HepG2 (cell line): ENCODE measurements around the gene VSIG10L2. TPM values are rescaled to one million over a fixed set of nuclear protein-coding genes. Genes with fewer than 3 reads are reported as not detected.

Source experiments
- ADNP ChIP-seq: sonication (generic); formaldehyde crosslinking; IDR thresholded peaks from 2 replicates; pipeline ENCODE4 v1.4.0; 2020; ENCODE audit warnings: missing genetic modification reagents
- DNMT1 ChIP-seq: sonication (generic); formaldehyde crosslinking; IDR thresholded peaks from 2 replicates; pipeline ENCODE4 v1.5.1; 2020; ENCODE audit warnings: mild to moderate bottlenecking, missing genetic modification reagents
- FOSL1 ChIP-seq: sonication (generic); formaldehyde crosslinking; IDR thresholded peaks from 2 replicates; pipeline ENCODE4 v1.9.0; 2021; ENCODE audit warnings: missing genetic modification reagents, borderline replicate concordance
- FOXP1 ChIP-seq, 2 experiments: fragments of 450-650 bp in 1 of 2; IDR thresholded peaks; 2 replicates each; pipeline ENCODE4 v1.6.1; 2017 to 2018; ENCODE audit warnings: antibody characterized with exemption in 1 of 2
- HNRNPH1 ChIP-seq: fragments of 200-400 bp; formaldehyde crosslinking; optimal IDR thresholded peaks from 2 replicates; pipeline ENCODE3; 2017; ENCODE audit warnings: mild to moderate bottlenecking, low read depth, low read length
- HNRNPK ChIP-seq: fragments of 200-400 bp; formaldehyde crosslinking; IDR thresholded peaks from 2 replicates; pipeline ENCODE4 v1.6.1; 2018; ENCODE audit warnings: low read length, low read depth, moderate library complexity, mild to moderate bottlenecking; ENCODE audit not compliant: poor library complexity, severe bottlenecking
- HOXA5 ChIP-seq: sonication (generic); formaldehyde crosslinking; IDR thresholded peaks from 2 replicates; pipeline ENCODE4 v1.4.0; 2020; ENCODE audit warnings: missing genetic modification reagents
- KDM5B ChIP-seq: sonication (generic); formaldehyde crosslinking; IDR thresholded peaks from 2 replicates; pipeline ENCODE4 v1.4.0; 2020; ENCODE audit warnings: missing genetic modification reagents, mild to moderate bottlenecking, borderline replicate concordance
- MED1 ChIP-seq: sonication (generic); formaldehyde crosslinking; IDR thresholded peaks from 2 replicates; pipeline ENCODE4 v1.4.0; 2020; ENCODE audit warnings: missing genetic modification reagents
- MTF1 ChIP-seq: sonication (generic); formaldehyde crosslinking; IDR thresholded peaks from 2 replicates; pipeline ENCODE4 v1.5.0; 2020; ENCODE audit warnings: missing genetic modification reagents
- MTF2 ChIP-seq: sonication (generic); formaldehyde crosslinking; IDR thresholded peaks from 2 replicates; pipeline ENCODE4 v1.5.0; 2020; ENCODE audit warnings: missing genetic modification reagents, borderline replicate concordance
- MXD4 ChIP-seq: IDR thresholded peaks from 2 replicates; pipeline ENCODE4 v1.6.1; 2016; ENCODE audit warnings: mild to moderate bottlenecking, missing biosample characterization, missing genetic modification reagents
- NBN ChIP-seq: fragments of 450-650 bp; conservative IDR thresholded peaks from 2 replicates; pipeline ENCODE4 v1.6.1; 2017
- ONECUT2 ChIP-seq: sonication (generic); formaldehyde crosslinking; IDR thresholded peaks from 2 replicates; pipeline ENCODE4 v1.4.0; 2020; ENCODE audit warnings: missing genetic modification reagents
- POLR2G ChIP-seq: fragments of 200-400 bp; formaldehyde crosslinking; IDR thresholded peaks from 2 replicates; pipeline ENCODE4 v1.6.1; 2018; ENCODE audit warnings: mild to moderate bottlenecking, low read depth, low read length, moderate library complexity
- SMAD9 ChIP-seq: sonication (generic); formaldehyde crosslinking; IDR thresholded peaks from 2 replicates; pipeline ENCODE4 v1.5.1; 2020; ENCODE audit warnings: mild to moderate bottlenecking, missing genetic modification reagents
- SNAI1 ChIP-seq: sonication (generic); formaldehyde crosslinking; IDR thresholded peaks from 2 replicates; pipeline ENCODE4 v1.5.0; 2020; ENCODE audit warnings: mild to moderate bottlenecking, missing genetic modification reagents, borderline replicate concordance
- SP1 ChIP-seq, 2 experiments: fragments of 450-650 bp in 1 of 2; sonication (generic) in 1 of 2; formaldehyde crosslinking in 1 of 2; IDR thresholded peaks; 2 replicates each; pipeline versions ENCODE4 v1.4.0 to v1.6.1; 2016 to 2020; ENCODE audit warnings: missing genetic modification reagents in 1 of 2
- SP5 ChIP-seq: IDR thresholded peaks from 2 replicates; pipeline ENCODE4 v1.6.1; 2016; ENCODE audit warnings: low read depth, borderline replicate concordance
- YEATS2 ChIP-seq: sonication (generic); formaldehyde crosslinking; IDR thresholded peaks from 2 replicates; pipeline ENCODE4 v1.4.0; 2020; ENCODE audit warnings: missing genetic modification reagents, borderline replicate concordance
- ZNF17 ChIP-seq: sonication (generic); formaldehyde crosslinking; IDR thresholded peaks from 2 replicates; pipeline ENCODE4 v1.5.0; 2020; ENCODE audit warnings: mild to moderate bottlenecking, missing genetic modification reagents
- ZNF563 ChIP-seq: sonication (generic); formaldehyde crosslinking; IDR thresholded peaks from 2 replicates; pipeline ENCODE4 v1.8.0; 2022; ENCODE audit warnings: mild to moderate bottlenecking, moderate library complexity, missing genetic modification reagents
- ZNF598 ChIP-seq: sonication (generic); formaldehyde crosslinking; IDR thresholded peaks from 2 replicates; pipeline ENCODE4 v1.5.1; 2020; ENCODE audit warnings: mild to moderate bottlenecking, missing genetic modification reagents, borderline replicate concordance
- ZNF713 ChIP-seq: sonication (generic); formaldehyde crosslinking; IDR thresholded peaks from 2 replicates; pipeline ENCODE4 v1.4.0; 2020; ENCODE audit warnings: mild to moderate bottlenecking, missing genetic modification reagents
- ZNF775 ChIP-seq: sonication (generic); formaldehyde crosslinking; IDR thresholded peaks from 2 replicates; pipeline ENCODE4 v1.4.0; 2020; ENCODE audit warnings: missing genetic modification reagents, mild to moderate bottlenecking, moderate library complexity, borderline replicate concordance
- polyA plus RNA-seq, 8 experiments: library from polyadenylated mRNA; depleted of rRNA in 3 of 8; stranded (reverse) in 7 of 8; unstranded in 1 of 8; fragments of >200 nt; fragmentation: Illumina TruSeq in 4 of 8; extraction: Trizol in 4 of 8; gene quantifications; 2 replicates each; pipeline versions ENCODE4 v1.2.1 to v1.2.3, GENCODE V29; 2011 to 2016; ENCODE audit warnings: low read depth in 4 of 8, missing spikeins in 1 of 8, mixed read lengths in 1 of 8; ENCODE audit not compliant: insufficient read depth in 1 of 8
- total RNA-seq, 5 experiments: library from RNA; depleted of rRNA; stranded (reverse); fragments of >200 nt; fragmentation: Illumina TruSeq; extraction: Trizol; gene quantifications; 2 replicates each; pipeline ENCODE4 v1.2.3, GENCODE V29; 2016; ENCODE audit warnings: low read depth in 1 of 5
- TF ChIP-seq, protein P1 (sequence below): fragments of 450-650 bp; IDR thresholded peaks from 2 replicates; pipeline ENCODE4 v1.6.1; 2017; ENCODE audit warnings: mild to moderate bottlenecking
- TF ChIP-seq, protein P2 (sequence below): sonication (generic); formaldehyde crosslinking; IDR thresholded peaks from 2 replicates; pipeline ENCODE4 v1.4.0; 2020; ENCODE audit warnings: mild to moderate bottlenecking, low read depth, missing genetic modification reagents
- TF ChIP-seq, protein P3 (sequence below): IDR thresholded peaks from 2 replicates; pipeline ENCODE4 v1.6.1; 2012; ENCODE audit warnings: inconsistent platforms
- TF ChIP-seq, protein P4 (sequence below): fragments of 450-650 bp; IDR thresholded peaks from 2 replicates; pipeline ENCODE4 v1.6.1; 2016

VSIG10L2 gene
- total and polyA plus RNA-seq, 2 of the 13 experiments (the other 11 are each of a cell fraction or from before 2014, with no cell fraction given): 0.21 TPM; not detected in 1

DNA sequence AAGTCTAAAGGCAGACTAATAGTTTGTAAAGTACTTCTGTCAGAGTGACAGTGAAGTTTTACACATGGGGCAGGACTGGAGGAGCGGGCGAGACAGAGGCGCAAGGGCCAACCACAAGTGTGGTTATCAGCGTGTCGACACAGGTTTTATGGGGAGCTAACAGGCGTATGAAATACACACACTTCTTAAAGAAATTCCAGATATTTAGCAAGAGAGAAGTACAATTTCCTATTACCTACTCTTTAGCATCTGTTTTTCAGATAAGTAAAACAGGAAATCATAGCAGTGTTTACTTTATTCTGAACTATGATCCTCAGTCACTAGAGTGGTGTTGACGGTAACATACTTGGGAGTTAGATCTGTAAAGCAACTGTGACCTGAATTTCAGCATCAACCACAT lies 22.5 kb downstream of the VSIG10L2 start (continued):
- TF ChIP-seq SP5 (CRISPR knock-in tag): no peak
- TF ChIP-seq HNRNPK: no peak
- TF ChIP-seq, protein P1, sequence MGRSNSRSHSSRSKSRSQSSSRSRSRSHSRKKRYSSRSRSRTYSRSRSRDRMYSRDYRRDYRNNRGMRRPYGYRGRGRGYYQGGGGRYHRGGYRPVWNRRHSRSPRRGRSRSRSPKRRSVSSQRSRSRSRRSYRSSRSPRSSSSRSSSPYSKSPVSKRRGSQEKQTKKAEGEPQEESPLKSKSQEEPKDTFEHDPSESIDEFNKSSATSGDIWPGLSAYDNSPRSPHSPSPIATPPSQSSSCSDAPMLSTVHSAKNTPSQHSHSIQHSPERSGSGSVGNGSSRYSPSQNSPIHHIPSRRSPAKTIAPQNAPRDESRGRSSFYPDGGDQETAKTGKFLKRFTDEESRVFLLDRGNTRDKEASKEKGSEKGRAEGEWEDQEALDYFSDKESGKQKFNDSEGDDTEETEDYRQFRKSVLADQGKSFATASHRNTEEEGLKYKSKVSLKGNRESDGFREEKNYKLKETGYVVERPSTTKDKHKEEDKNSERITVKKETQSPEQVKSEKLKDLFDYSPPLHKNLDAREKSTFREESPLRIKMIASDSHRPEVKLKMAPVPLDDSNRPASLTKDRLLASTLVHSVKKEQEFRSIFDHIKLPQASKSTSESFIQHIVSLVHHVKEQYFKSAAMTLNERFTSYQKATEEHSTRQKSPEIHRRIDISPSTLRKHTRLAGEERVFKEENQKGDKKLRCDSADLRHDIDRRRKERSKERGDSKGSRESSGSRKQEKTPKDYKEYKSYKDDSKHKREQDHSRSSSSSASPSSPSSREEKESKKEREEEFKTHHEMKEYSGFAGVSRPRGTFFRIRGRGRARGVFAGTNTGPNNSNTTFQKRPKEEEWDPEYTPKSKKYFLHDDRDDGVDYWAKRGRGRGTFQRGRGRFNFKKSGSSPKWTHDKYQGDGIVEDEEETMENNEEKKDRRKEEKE: no peak
- TF ChIP-seq POLR2G: no peak
- TF ChIP-seq, protein P2, sequence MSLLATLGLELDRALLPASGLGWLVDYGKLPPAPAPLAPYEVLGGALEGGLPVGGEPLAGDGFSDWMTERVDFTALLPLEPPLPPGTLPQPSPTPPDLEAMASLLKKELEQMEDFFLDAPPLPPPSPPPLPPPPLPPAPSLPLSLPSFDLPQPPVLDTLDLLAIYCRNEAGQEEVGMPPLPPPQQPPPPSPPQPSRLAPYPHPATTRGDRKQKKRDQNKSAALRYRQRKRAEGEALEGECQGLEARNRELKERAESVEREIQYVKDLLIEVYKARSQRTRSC: no peak
- TF ChIP-seq SNAI1: no peak
- TF ChIP-seq NBN: no peak
- no peak for TF ChIP-seq HNRNPH1
- no peak for TF ChIP-seq DNMT1
- no peak for TF ChIP-seq MXD4 (CRISPR knock-in tag)
- TF ChIP-seq ZNF563 (CRISPR knock-in tag): no peak
- TF ChIP-seq ZNF598 (CRISPR knock-in tag): no peak
- peak; percentile 27; the same call in 1 of the 2 replicates for TF ChIP-seq YEATS2
- no peak for TF ChIP-seq SP1 (IDR thresholded peaks at IDR 0.05)
- TF ChIP-seq SP1 (CRISPR knock-in tag; IDR thresholded peaks at IDR 0.05): no peak
- no peak for TF ChIP-seq ONECUT2 (CRISPR knock-in tag)
- TF ChIP-seq HOXA5 (CRISPR knock-in tag): no peak
- no peak for TF ChIP-seq MTF1 (CRISPR knock-in tag)
- TF ChIP-seq SMAD9 (CRISPR knock-in tag): no peak
- TF ChIP-seq ZNF713 (CRISPR knock-in tag): no peak
- no peak for TF ChIP-seq ADNP (CRISPR knock-in tag)
- TF ChIP-seq FOXP1 (IDR thresholded peaks at IDR 0.05): no peak
- TF ChIP-seq FOXP1 (CRISPR knock-in tag; IDR thresholded peaks at IDR 0.05): peak; percentile 74
- TF ChIP-seq, protein P3, sequence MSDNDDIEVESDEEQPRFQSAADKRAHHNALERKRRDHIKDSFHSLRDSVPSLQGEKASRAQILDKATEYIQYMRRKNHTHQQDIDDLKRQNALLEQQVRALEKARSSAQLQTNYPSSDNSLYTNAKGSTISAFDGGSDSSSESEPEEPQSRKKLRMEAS: no peak
- peak; percentile 52 for TF ChIP-seq MED1 (CRISPR knock-in tag)
- no peak for TF ChIP-seq ZNF775 (CRISPR knock-in tag)
- TF ChIP-seq, protein P4, sequence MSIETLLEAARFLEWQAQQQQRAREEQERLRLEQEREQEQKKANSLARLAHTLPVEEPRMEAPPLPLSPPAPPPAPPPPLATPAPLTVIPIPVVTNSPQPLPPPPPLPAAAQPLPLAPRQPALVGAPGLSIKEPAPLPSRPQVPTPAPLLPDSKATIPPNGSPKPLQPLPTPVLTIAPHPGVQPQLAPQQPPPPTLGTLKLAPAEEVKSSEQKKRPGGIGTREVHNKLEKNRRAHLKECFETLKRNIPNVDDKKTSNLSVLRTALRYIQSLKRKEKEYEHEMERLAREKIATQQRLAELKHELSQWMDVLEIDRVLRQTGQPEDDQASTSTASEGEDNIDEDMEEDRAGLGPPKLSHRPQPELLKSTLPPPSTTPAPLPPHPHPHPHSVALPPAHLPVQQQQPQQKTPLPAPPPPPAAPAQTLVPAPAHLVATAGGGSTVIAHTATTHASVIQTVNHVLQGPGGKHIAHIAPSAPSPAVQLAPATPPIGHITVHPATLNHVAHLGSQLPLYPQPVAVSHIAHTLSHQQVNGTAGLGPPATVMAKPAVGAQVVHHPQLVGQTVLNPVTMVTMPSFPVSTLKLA: no peak
- TF ChIP-seq FOSL1 (CRISPR knock-in tag): no peak
- no peak for TF ChIP-seq KDM5B (CRISPR knock-in tag)
- no peak for TF ChIP-seq MTF2 (CRISPR knock-in tag)
- no peak for TF ChIP-seq ZNF17 (CRISPR knock-in tag)
